Fibroblast of lung (primary cell): Measurements from ENCODE around the gene RAG2. TPM values are rescaled to one million over a fixed set of nuclear protein-coding genes. Genes with fewer than 3 reads are reported as not detected.

Source experiments
- DNase-seq, 2 donors: peaks; one replicate each; pipeline versions ENCODE4 v3.0.0 to v3.0.0-alpha.2; 2010; ENCODE audit warnings: low read depth in 2 of 2
- H2AFZ ChIP-seq: 2 replicates; pipeline ENCODE4 v1.5.1; 2012; ENCODE audit warnings: low read length, control low read depth, inconsistent platforms
- H3K27ac ChIP-seq: 2 replicates; pipeline ENCODE4 v1.5.1; 2011; ENCODE audit warnings: low read length, control low read depth; ENCODE audit not compliant: insufficient read depth
- H3K27me3 ChIP-seq: 2 replicates; pipeline ENCODE4 v1.5.1; 2011; ENCODE audit warnings: mild to moderate bottlenecking, low read length; ENCODE audit not compliant: control insufficient read depth, insufficient read depth
- H3K36me3 ChIP-seq: 2 replicates; pipeline ENCODE4 v1.5.1; 2011; ENCODE audit warnings: low read length; ENCODE audit not compliant: control insufficient read depth, insufficient read depth
- H3K4me1 ChIP-seq: 2 replicates; pipeline ENCODE4 v1.5.1; 2011; ENCODE audit warnings: low read length; ENCODE audit not compliant: control insufficient read depth, insufficient read depth; ENCODE audit errors: extremely low read depth
- H3K4me2 ChIP-seq: 2 replicates; pipeline ENCODE4 v1.5.1; 2011; ENCODE audit warnings: low read length, control low read depth; ENCODE audit not compliant: insufficient read depth; ENCODE audit errors: extremely low read depth
- H3K4me3 ChIP-seq, 4 experiments: fragments of 200-600 bp in 1 of 4; sonication (generic) in 1 of 4; replicated peaks in 1 of 4; 2 replicates each; pipeline ENCODE4 v1.5.1; 2011 to 2016; ENCODE audit warnings: low read length in 4 of 4, low read depth in 3 of 4, mild to moderate bottlenecking in 3 of 4, control low read depth in 2 of 4, inconsistent platforms in 1 of 4, mixed read lengths in 1 of 4; ENCODE audit not compliant: insufficient read depth in 1 of 4; ENCODE audit errors: control extremely low read depth in 1 of 4
- H3K79me2 ChIP-seq: 2 replicates; pipeline ENCODE4 v1.5.1; 2012; ENCODE audit warnings: mild to moderate bottlenecking, low read length, inconsistent platforms; ENCODE audit not compliant: control insufficient read depth, insufficient read depth
- H3K9ac ChIP-seq: 2 replicates; pipeline ENCODE4 v1.5.1; 2011; ENCODE audit warnings: mild to moderate bottlenecking, low read length, control low read depth; ENCODE audit not compliant: insufficient read depth
- H3K9me3 ChIP-seq: 2 replicates; pipeline ENCODE4 v1.5.1; 2012; ENCODE audit warnings: low read depth, low read length; ENCODE audit not compliant: control insufficient read depth, insufficient read depth
- H4K20me1 ChIP-seq: 2 replicates; pipeline ENCODE4 v1.5.1; 2011; ENCODE audit warnings: low read length; ENCODE audit not compliant: control insufficient read depth, insufficient read depth; ENCODE audit errors: extremely low read depth
- EZH2 ChIP-seq: IDR thresholded peaks from 2 replicates; pipeline ENCODE4 v1.5.1; 2012; ENCODE audit warnings: low read length, control low read depth, mild to moderate bottlenecking; ENCODE audit errors: missing control alignments
- polyA plus RNA-seq, 2 donors: library from polyadenylated mRNA; depleted of rRNA in 1 of 2; stranded (reverse) in 1 of 2; unstranded in 1 of 2; fragments of >200 nt; gene quantifications; 2 replicates each; pipeline ENCODE4 v1.2.1, GENCODE V29; 2011 to 2012; ENCODE audit warnings: missing spikeins in 1 of 2
- total RNA-seq: library from RNA; depleted of rRNA; stranded (reverse); fragments of >200 nt; gene quantifications from 2 replicates; pipeline ENCODE4 v1.2.1, GENCODE V29; 2014
- TF ChIP-seq, protein P1 (sequence below), 2 donors: IDR thresholded peaks in 1 of 2; conservative IDR thresholded peaks in 1 of 2; 1 replicate in 1 of 2; 2 replicates in 1 of 2; pipeline ENCODE4 v1.5.1; 2011 to 2012; ENCODE audit warnings: low read length in 2 of 2, control low read depth in 1 of 2, inconsistent platforms in 1 of 2, low read depth in 1 of 2, mild to moderate bottlenecking in 1 of 2

RAG2 gene
- total and polyA plus RNA-seq, 2 donors (not counting 1 experiment from before 2014, with no cell fraction given), result not detected

- Histone ChIP-seq H3K36me3 (no peaks in the 10 kb centered on the region), H3K4me1 (no peaks in the 10 kb centered on the region), H3K27ac (no peak overlapping the region), H2AFZ (no peak overlapping the region), H3K27me3 (no peaks in the 10 kb centered on the region), H3K4me2 (no peak overlapping the region), H3K79me2 (no peaks in the 10 kb centered on the region), H4K20me1 (no peaks in the 10 kb centered on the region), H3K9me3 (no peaks in the 10 kb centered on the region), H3K9ac (no peak overlapping the region), H3K4me3 (no peak overlapping the region)
- no peak for DNase-seq
- no peak for TF ChIP-seq EZH2
- TF ChIP-seq, protein P1, sequence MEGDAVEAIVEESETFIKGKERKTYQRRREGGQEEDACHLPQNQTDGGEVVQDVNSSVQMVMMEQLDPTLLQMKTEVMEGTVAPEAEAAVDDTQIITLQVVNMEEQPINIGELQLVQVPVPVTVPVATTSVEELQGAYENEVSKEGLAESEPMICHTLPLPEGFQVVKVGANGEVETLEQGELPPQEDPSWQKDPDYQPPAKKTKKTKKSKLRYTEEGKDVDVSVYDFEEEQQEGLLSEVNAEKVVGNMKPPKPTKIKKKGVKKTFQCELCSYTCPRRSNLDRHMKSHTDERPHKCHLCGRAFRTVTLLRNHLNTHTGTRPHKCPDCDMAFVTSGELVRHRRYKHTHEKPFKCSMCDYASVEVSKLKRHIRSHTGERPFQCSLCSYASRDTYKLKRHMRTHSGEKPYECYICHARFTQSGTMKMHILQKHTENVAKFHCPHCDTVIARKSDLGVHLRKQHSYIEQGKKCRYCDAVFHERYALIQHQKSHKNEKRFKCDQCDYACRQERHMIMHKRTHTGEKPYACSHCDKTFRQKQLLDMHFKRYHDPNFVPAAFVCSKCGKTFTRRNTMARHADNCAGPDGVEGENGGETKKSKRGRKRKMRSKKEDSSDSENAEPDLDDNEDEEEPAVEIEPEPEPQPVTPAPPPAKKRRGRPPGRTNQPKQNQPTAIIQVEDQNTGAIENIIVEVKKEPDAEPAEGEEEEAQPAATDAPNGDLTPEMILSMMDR (conservative IDR thresholded peaks at IDR 0.05 in 1 of 2, IDR thresholded peaks at IDR 0.05 in 1 of 2; ENCODE audit: low read depth in 1 of 2, low read length in 2 of 2), result no peak
Measured at GRCh38 chr11:36600180-36600579, 2.1 kb upstream of the RAG2 start.

DNA sequence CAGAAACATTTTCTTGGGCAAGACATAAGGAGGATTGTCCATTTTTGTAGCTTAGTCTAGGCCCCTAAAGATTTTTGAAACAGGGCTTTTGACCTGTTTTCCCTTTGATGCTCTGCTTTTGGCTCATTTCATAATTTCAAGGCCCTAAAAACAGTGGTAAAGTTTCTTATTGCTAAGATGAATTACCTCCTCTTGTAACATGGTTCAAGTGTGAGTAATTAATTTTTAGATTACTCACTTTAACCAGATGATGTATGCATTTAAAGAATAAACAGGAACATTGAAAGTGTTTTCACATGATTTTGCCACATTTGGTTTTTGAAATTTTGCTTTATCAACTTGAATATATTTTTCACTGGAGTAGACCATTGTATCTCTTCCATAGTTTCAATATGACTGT is 1.2 kb downstream of the RAG2 start:
- H3K27me3 ChIP-seq, result no peaks in the 10 kb centered on the region
- no peak overlapping the region for H3K4me3 ChIP-seq
- H3K4me2 ChIP-seq, result no peak overlapping the region
- no peak overlapping the region for H3K27ac ChIP-seq
- no peaks in the 10 kb centered on the region for H3K4me1 ChIP-seq
- H4K20me1 ChIP-seq, result no peaks in the 10 kb centered on the region
- H3K36me3 ChIP-seq, result no peaks in the 10 kb centered on the region
- no peak overlapping the region for H2AFZ ChIP-seq
- no peak overlapping the region for H3K9ac ChIP-seq
- DNase-seq, result no peak
- TF ChIP-seq EZH2, result no peak
- TF ChIP-seq, protein P1 (conservative IDR thresholded peaks at IDR 0.05 in 1 of 2, IDR thresholded peaks at IDR 0.05 in 1 of 2; ENCODE audit: low read depth in 1 of 2, low read length in 2 of 2), result no peak
- no peaks in the 10 kb centered on the region for H3K9me3 ChIP-seq
- no peaks in the 10 kb centered on the region for H3K79me2 ChIP-seq

GRCh38 chr11:36594316-36594989 is 3.6 kb downstream of the RAG2 start, which contains the start of gene IFTAP:
Gene IFTAP, plus strand, starts transcription at chr11:36594502. Its CDS starts 15,602 bp downstream, at chr11:36610104.
- H3K27me3 ChIP-seq, result no peaks in the 10 kb centered on the region
- H3K4me1 ChIP-seq, result no peaks in the 10 kb centered on the region
- no peaks in the 10 kb centered on the region for H3K79me2 ChIP-seq
- DNase-seq, result peak; percentile 91 to 94
- H3K4me2 ChIP-seq, result peak within 1 kb of the TSS; percentile 71
- H3K27ac ChIP-seq, result peak within 1 kb of the TSS; percentile 23
- TF ChIP-seq EZH2, result no peak
- TF ChIP-seq, protein P1 (conservative IDR thresholded peaks at IDR 0.05 in 1 of 2, IDR thresholded peaks at IDR 0.05 in 1 of 2; ENCODE audit: low read depth in 1 of 2, low read length in 2 of 2), result no peak
- H3K9ac ChIP-seq, result peak within 1 kb of the TSS; percentile 54
- H3K9me3 ChIP-seq, result no peaks in the 10 kb centered on the region
- H3K36me3 ChIP-seq, result no peaks in the 10 kb centered on the region
- H3K4me3 ChIP-seq, result peak within 1 kb of the TSS; percentile 72 to 96 (median 86)
- H2AFZ ChIP-seq, result peak within 1 kb of the TSS; percentile 97
- no peaks in the 10 kb centered on the region for H4K20me1 ChIP-seq
